ENCODE measurements around the gene SNAPC2. TPM values are rescaled to one million over a fixed set of nuclear protein-coding genes. Genes with fewer than 3 reads are reported as not detected.
"Not testable (repeated sequence)": the region's sequence is repeated elsewhere in the genome, so short reads cannot be mapped to it uniquely, and the experiment has no call there.

Gene SNAPC2
- total and polyA plus RNA-seq, 12 donors: 8.2 to 38.2 (median 20.9) TPM

DNA sequence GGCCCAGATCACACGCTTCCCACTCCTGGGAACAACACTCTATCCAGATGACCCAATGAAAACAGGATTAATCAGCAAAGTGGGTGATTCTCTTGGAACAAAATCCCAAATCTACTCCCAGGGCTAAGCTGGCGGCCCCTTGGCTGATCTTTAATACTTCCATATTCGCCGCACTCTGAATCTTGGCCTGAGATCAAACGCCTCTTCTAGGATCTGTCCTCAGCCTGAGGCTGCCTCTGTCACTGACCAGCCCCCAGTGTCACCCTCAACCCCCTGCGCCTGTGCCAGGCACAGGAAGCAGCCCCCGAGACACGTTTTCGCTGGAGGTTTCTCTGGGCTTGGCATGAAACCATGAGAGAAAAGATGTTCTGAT, 8.2 kb downstream of the SNAPC2 start:
- H3K36me3 ChIP-seq (replicated peaks in 1 of 2): peaks cover 0 to 30% of the 10 kb centered on the region in 2 donors
- intact Hi-C loops (cut with DNase I): no loop called here
- peaks cover 47 to 54% of the 10 kb centered on the region in 2 donors for H3K4me1 ChIP-seq (replicated peaks in 1 of 2)
- no peak overlapping the region for H3K4me3 ChIP-seq
- WGBS, 4 donors: 43 to 62% (median 46%) methylated on average over 9 of the region's 9 CpGs
- no peaks in the 10 kb centered on the region for H3K27me3 ChIP-seq
- DNase-seq: peak in 5 of 7 donors; percentile 39 to 70 (median 68)
- no peaks in the 10 kb centered on the region for H3K9me3 ChIP-seq (replicated peaks in 1 of 3)
- H3K27ac ChIP-seq: peak overlapping the region; percentile 75 to 94 (median 84)
- no peak for TF ChIP-seq POLR2A (IDR thresholded peaks at IDR 0.05)
- TF ChIP-seq, protein P1, sequence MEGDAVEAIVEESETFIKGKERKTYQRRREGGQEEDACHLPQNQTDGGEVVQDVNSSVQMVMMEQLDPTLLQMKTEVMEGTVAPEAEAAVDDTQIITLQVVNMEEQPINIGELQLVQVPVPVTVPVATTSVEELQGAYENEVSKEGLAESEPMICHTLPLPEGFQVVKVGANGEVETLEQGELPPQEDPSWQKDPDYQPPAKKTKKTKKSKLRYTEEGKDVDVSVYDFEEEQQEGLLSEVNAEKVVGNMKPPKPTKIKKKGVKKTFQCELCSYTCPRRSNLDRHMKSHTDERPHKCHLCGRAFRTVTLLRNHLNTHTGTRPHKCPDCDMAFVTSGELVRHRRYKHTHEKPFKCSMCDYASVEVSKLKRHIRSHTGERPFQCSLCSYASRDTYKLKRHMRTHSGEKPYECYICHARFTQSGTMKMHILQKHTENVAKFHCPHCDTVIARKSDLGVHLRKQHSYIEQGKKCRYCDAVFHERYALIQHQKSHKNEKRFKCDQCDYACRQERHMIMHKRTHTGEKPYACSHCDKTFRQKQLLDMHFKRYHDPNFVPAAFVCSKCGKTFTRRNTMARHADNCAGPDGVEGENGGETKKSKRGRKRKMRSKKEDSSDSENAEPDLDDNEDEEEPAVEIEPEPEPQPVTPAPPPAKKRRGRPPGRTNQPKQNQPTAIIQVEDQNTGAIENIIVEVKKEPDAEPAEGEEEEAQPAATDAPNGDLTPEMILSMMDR (IDR thresholded peaks at IDR 0.05): peak in 2 of 6 experiments; percentile 20 to 30

DNA sequence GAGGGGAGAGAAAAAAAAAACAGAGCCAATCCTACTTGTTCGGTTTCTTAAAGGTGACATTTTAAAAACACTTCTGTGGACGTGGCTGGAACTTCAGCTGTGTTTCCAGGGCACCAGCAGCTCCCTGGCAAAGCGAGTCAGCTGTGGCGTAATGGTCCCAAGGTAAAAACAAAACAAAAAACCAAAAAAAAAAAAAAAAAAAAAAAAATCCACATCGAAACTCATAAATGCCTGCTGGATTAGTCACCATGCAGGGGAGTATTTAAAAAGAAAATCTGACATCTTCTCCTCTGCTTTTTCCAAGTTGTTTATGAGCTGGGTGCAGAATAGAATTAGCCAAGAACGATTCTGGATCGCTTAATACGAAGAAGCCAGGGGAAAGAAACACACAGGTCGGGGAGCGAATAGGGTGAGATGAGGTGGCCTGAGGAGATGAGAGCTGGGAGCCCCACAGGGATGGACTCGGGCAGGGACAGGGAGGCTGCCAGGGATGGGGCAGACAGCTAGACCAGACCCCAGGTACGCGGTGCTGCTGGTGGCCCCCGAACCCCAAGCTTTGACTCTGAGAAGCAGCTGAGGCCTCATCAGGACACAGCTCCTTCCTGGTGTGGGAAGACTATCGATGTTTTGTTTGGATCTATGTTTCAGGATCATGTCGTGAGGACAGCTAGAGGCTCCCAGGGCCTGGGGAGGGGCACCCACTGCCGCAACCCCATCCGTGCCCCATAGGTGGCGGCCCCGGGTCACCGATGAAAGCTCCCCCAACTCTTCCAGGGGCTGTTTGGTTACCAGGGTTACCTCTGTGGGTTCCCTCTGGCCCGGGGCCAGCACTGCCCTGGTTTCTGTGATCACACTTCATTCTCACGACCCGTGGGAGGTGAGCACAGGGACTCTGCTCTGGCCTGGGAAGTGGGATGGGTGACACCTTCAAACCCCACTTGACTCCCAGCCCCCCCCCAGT, 8.9 kb downstream of the SNAPC2 start:
- Histone ChIP-seq H3K27me3 (no peaks in the 10 kb centered on the region), H3K27ac (peak overlapping the region; percentile 80 to 94 (median 87)), H3K36me3 (replicated peaks in 1 of 2) (peaks cover 0 to 37% of the 10 kb centered on the region in 2 donors), H3K9me3 (replicated peaks in 1 of 3) (no peaks in the 10 kb centered on the region), H3K4me1 (replicated peaks in 1 of 2) (peaks cover 47 to 54% of the 10 kb centered on the region in 2 donors), H3K4me3 (peak overlapping the region in 1 of 4 donors; percentile 0)
- peak; percentile 70 to 87 (median 82) for DNase-seq
- intact Hi-C loops (cut with DNase I): no loop called here
- 34 to 43% (median 40%) methylated on average over 13 to 24 of the region's 24 CpGs for WGBS, 4 donors
- peak in 1 of 2 donors; percentile 72 for TF ChIP-seq POLR2A (IDR thresholded peaks at IDR 0.05)
- TF ChIP-seq, protein P1 (IDR thresholded peaks at IDR 0.05): peak in 4 of 6 experiments; percentile 16 to 34 (median 20)

DNA sequence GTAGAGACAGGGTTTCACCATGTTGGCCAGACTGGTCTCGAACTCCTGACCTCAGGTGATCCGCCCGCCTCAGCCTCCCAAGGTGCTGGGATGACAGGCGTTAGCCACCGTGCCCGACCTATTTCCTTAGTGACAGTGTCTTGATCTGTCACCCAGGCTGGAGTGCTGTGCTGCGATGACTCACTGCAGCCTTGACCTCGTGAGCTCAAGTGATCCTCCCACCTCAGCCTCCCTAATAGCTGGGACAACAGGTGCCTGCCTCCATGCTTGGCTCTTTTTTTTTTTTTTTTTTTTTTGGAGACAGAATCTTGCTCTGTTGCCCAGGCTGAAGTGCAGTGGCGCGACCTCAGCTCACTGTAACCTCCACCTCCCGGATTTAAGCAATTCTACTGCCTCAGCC, 9.9 kb downstream of the SNAPC2 start:
- Histone ChIP-seq H3K27ac (peak overlapping the region; percentile 67 to 94 (median 87)), H3K4me1 (replicated peaks in 1 of 2) (peaks cover 41 to 47% of the 10 kb centered on the region in 2 donors), H3K36me3 (replicated peaks in 1 of 2) (peaks cover 0 to 48% of the 10 kb centered on the region in 2 donors)
- H3K9me3 ChIP-seq (replicated peaks in 1 of 3); H3K27me3 ChIP-seq; intact Hi-C loops (cut with DNase I); H3K4me3 ChIP-seq: not testable (repeated sequence)
- DNase-seq: peak in 5 of 7 donors; percentile 49 to 83 (median 73)
- 59 to 76% (median 70%) methylated on average over 7 to 11 of the region's 11 CpGs for WGBS, 4 donors

DNA sequence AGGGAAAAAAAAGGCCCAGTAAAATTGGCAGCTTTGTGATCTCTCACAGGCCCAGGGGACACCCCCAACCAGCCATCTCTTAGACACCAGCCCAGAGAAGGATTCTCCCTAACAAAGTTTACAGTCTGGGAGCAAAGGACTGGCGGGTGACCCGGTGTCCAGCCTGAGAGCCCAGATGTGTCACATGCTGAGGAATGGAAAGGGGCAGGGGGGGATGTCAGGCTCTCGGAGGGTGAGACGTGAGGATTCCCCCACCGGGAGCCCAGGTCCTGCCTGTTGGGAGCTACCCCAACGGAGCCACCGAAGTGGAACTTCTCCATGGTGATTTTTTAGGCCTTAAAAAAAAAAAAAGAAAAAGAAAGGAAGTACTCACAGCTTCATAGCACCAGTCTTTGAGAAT, 10.6 kb downstream of the SNAPC2 start:
- H3K27me3 ChIP-seq: no peaks in the 10 kb centered on the region
- peaks cover 35 to 39% of the 10 kb centered on the region in 2 donors for H3K4me1 ChIP-seq (replicated peaks in 1 of 2)
- H3K27ac ChIP-seq: peak overlapping the region in 2 of 5 donors; percentile 84 to 94
- intact Hi-C loops (cut with DNase I): no loop called here
- peak in 2 of 7 donors; percentile 25 to 30 for DNase-seq
- 85 to 95% (median 90%) methylated on average over 7 of the region's 7 CpGs for WGBS, 4 donors
- H3K4me3 ChIP-seq: no peak overlapping the region
- H3K9me3 ChIP-seq (replicated peaks in 1 of 3): no peaks in the 10 kb centered on the region
- H3K36me3 ChIP-seq (replicated peaks in 1 of 2): peaks cover 0 to 55% of the 10 kb centered on the region in 2 donors
- TF ChIP-seq, protein P1 (IDR thresholded peaks at IDR 0.05): no peak
- no peak for TF ChIP-seq POLR2A (IDR thresholded peaks at IDR 0.05)

Data from adrenal gland (tissue), 12 donors.